Epithelial cell of alveolus of lung (primary cell): ENCODE measurements around the gene PTCHD4. TPM values are rescaled to one million over a fixed set of nuclear protein-coding genes. Genes with fewer than 3 reads are reported as not detected.

Experiments
- total RNA-seq: library from RNA; depleted of rRNA; stranded (reverse); fragments of >200 nt; gene quantifications from 2 replicates; pipeline ENCODE4 v1.2.1, GENCODE V29; 2015

Gene PTCHD4
- 2.5 and 2.6 TPM in 2 replicates for total RNA-seq

DNA sequence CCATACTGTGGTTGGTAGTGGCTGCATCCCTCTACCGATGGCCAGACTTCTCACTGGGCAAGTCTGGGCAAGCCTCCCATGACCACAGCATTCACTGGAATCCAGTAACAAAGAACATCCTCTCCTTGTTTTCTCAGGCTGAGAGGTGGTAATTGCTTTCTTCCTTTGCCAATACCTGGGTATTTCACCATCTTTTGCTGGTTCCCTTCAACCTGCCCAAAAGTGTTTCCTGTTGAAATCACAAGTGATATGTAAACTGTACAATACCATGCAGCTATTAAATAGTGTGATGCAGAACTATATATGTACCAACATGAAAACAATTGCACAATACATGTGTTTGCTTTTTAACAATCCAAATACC lies at the start of gene PTCHD4:
TSS of gene PTCHD4 (minus strand) at position 55 of the 364 bp plus-strand sequence. CDS start 42,240 bp downstream, outside the sequence.

